Prostate gland (tissue), 2 donors: ENCODE results near the gene PCDHAC2. TPM values are rescaled to one million over a fixed set of nuclear protein-coding genes. Genes with fewer than 3 reads are reported as not detected.

Source experiments
- DNase-seq: peaks from one replicate; pipeline ENCODE4 v3.0.0-alpha.2; 2019; ENCODE audit warnings: low spot score
- H3K27ac ChIP-seq, 2 donors: fragments of 200-600 bp; sonication (generic); 2 replicates each; pipeline ENCODE4 v1.5.1; 2017 to 2019
- H3K27me3 ChIP-seq: fragments of 200-600 bp; sonication (generic); replicated peaks from 2 replicates; pipeline ENCODE4 v1.5.1; 2019; ENCODE audit not compliant: insufficient read depth
- H3K36me3 ChIP-seq, 2 donors: fragments of 200-600 bp; sonication (generic); 1 replicate in 1 of 2; 2 replicates in 1 of 2; pipeline versions ENCODE4 v1.5.1 to v1.8.1; 2017 to 2019
- H3K4me1 ChIP-seq: fragments of 200-600 bp; sonication (generic); replicated peaks from 2 replicates; pipeline ENCODE4 v1.5.1; 2019
- H3K4me3 ChIP-seq, 2 donors: fragments of 200-600 bp; sonication (generic); 2 replicates each; pipeline ENCODE4 v1.5.1; 2017 to 2019
- H3K9me3 ChIP-seq: fragments of 200-600 bp; sonication (generic); 2 replicates; pipeline ENCODE4 v1.5.1; 2017
- CTCF ChIP-seq, 4 experiments: fragments of 200-600 bp in 2 of 4; fragments of 450-650 bp in 2 of 4; sonication (generic) in 2 of 4; IDR thresholded peaks; 1 replicate in 3 of 4; 2 replicates in 1 of 4; pipeline ENCODE4 v1.5.1; 2016 to 2019; ENCODE audit warnings: antibody characterized with exemption in 4 of 4, mild to moderate bottlenecking in 2 of 4, moderate library complexity in 2 of 4
- POLR2A ChIP-seq: fragments of 450-650 bp; IDR thresholded peaks from one replicate; pipeline ENCODE4 v1.6.1; 2016; ENCODE audit warnings: antibody characterized with exemption, mild to moderate bottlenecking
- POLR2AphosphoS5 ChIP-seq: sonication (generic); formaldehyde crosslinking; IDR thresholded peaks from one replicate; pipeline ENCODE4 v1.6.1; 2017; ENCODE audit warnings: antibody characterized with exemption
- WGBS: methylation state at CpG from one replicate; pipeline ENCODE4 v1.1.5; 2018; 5-methylcytosine and 5-hydroxymethylcytosine counted together
- intact Hi-C: fragments of 100-400 bp; cut with DNase I; formaldehyde crosslinking; loops from one replicate; pipeline ENCODE4 v1.14.2; 2022
- total RNA-seq, 2 donors: library from RNA; depleted of rRNA; stranded (reverse); fragments of >200 nt; gene quantifications; one replicate each; pipeline ENCODE4 v1.1.0, GENCODE V29; 2016

PCDHAC2 gene
- total RNA-seq, 2 donors from 2014 or later, result 6.8 to 11.6 TPM

DNA sequence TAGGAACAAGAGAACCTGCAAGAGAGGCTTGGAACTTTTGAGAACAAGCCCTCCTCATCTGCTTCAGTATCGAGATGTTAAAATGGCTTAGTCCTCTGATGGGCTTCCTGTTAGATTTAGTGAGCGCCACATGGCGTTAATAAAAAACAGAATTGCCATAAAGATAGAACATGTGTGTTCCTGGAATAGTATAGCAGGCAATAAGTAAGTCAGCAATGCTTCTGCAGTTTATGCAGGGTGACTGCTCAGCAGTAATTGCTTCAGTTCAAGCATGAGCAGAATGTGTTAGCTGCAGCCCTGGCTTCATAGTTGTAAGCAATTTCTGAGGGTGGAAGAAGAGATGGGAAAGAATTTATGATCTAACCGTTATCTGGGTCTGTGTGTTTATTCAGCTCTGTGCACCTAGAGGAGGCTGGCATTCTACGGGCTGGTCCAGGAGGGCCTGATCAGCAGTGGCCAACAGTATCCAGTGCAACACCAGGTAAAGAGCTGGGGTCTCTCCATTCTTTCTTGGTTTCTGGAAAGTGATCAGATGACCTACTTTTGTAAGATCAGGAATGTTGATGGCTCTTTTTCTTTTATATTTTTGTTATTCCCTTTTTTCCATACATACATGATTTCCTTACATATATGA is 15.9 kb downstream of the PCDHAC2 start:
- no peaks in the 10 kb centered on the region for H3K27me3 ChIP-seq
- H3K4me1 ChIP-seq, result no peaks in the 10 kb centered on the region
- no peaks in the 10 kb centered on the region for H3K36me3 ChIP-seq
- H3K4me3 ChIP-seq, result no peak overlapping the region
- H3K27ac ChIP-seq, result no peak overlapping the region
- WGBS, result 63% methylated on average over 5 of the region's 5 CpGs
- no peaks in the 10 kb centered on the region for H3K9me3 ChIP-seq
- no peak for TF ChIP-seq CTCF (IDR thresholded peaks at IDR 0.05)
- no peak for TF ChIP-seq POLR2AphosphoS5
- no peak for TF ChIP-seq POLR2A
- no peak for DNase-seq
- intact Hi-C loops, result no loop called here

- DNase-seq, result no peak
- intact Hi-C loops, result no loop called here
- TF ChIP-seq POLR2AphosphoS5 (no peak), CTCF (IDR thresholded peaks at IDR 0.05) (no peak)
Observed at GRCh38 chr5:140986117-140986521, 19.8 kb downstream of the PCDHAC2 start.

DNA sequence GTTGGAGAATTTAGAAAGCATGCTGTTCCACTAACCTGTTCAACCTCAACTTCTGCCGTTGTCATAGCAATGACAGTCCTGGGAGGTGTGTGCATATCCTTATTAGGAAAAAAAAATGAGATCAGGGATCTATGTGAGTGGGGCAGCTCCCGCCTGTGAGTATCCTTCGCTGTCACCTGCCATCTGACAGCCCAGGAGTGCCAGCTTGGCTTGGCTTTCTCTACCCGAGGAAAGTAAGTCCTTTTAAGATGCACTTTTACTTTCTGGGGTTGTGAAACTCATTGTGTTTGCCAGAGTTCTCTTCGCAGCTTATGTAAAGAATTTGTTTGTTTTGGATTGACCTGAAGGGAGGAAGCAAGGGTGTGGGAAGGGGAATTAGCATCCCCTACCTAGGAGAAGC is 21.8 kb downstream of the PCDHAC2 start:
- intact Hi-C loops, result no loop called here
- DNase-seq, result no peak
- Histone ChIP-seq H3K4me1 (no peaks in the 10 kb centered on the region), H3K36me3 (no peaks in the 10 kb centered on the region), H3K4me3 (no peak overlapping the region), H3K27ac (no peak overlapping the region), H3K27me3 (no peaks in the 10 kb centered on the region), H3K9me3 (no peaks in the 10 kb centered on the region)
- TF ChIP-seq CTCF (IDR thresholded peaks at IDR 0.05) (no peak), POLR2A (no peak), POLR2AphosphoS5 (no peak)
- WGBS, result 47% methylated on average over 5 of the region's 5 CpGs

More at GRCh38 chr5:140986117-140986521, 19.8 kb downstream of the PCDHAC2 start:
- H3K27me3 ChIP-seq, result no peaks in the 10 kb centered on the region
- H3K27ac ChIP-seq, result no peak overlapping the region
- no peaks in the 10 kb centered on the region for H3K9me3 ChIP-seq
- no peak overlapping the region for H3K4me3 ChIP-seq
- no peaks in the 10 kb centered on the region for H3K4me1 ChIP-seq
- WGBS, result 18% methylated on average over 3 of the region's 3 CpGs
- no peaks in the 10 kb centered on the region for H3K36me3 ChIP-seq

DNA sequence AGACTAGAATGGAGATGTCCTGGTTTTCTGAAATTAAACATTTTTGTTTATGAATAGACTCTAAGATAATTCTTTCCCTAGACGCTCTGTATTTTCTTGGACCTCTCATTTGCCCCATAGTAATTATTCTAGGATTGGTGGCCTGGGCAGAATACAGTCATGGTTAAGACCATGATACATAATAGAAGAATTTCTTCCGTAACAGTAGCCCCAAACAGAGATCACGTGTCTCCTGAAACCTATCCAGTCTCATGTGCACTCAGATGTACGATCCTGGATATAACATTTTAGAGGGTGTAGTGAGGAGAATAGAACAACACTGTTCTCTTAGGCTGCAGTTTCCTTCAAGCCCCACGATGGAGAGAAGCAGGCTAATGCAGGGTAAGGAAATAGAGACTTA is 22.3 kb downstream of the PCDHAC2 start:
- intact Hi-C loops, result no loop called here

More for the DNA sequence above, 22.3 kb downstream of the PCDHAC2 start:
- DNase-seq, result no peak
- Histone ChIP-seq H3K27ac (no peak overlapping the region), H3K36me3 (no peaks in the 10 kb centered on the region), H3K9me3 (no peaks in the 10 kb centered on the region), H3K4me3 (no peak overlapping the region), H3K4me1 (no peaks in the 10 kb centered on the region), H3K27me3 (no peaks in the 10 kb centered on the region)
- 73% methylated on average over 5 of the region's 5 CpGs for WGBS
- no peak for TF ChIP-seq CTCF (IDR thresholded peaks at IDR 0.05)
- no peak for TF ChIP-seq POLR2A
- TF ChIP-seq POLR2AphosphoS5, result no peak
